HG03469 (cell line): ENCODE measurements around the gene BCAS3.

Source experiments
- ATAC-seq: cut with Tn5 transposase; IDR thresholded peaks from one replicate; pipeline ENCODE4 v1.9.1; 2021; ENCODE audit warnings: mild to moderate bottlenecking, moderate library complexity, moderate number of reproducible peaks; ENCODE audit not compliant: unreplicated experiment

Gene BCAS3

DNA sequence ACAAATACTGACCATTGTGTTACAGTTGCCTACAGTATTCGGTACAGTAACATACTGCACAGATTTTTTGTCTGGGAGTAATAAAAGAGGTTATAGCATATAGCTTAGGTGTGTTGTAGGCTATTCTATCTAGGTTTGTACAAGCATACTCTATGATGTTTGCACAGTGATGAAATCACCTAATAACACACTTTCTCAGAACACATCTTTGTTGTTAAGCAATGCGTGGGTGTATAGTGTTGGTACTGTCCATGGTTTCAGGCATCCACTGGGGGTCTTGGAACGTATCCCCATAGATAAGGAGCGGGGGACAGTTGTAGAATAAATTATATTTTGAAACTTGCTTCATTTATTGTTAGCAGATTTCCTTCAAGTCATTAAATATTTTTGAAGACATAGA lies 428.7 kb downstream of the BCAS3 start:
- ATAC-seq, result no peak

DNA sequence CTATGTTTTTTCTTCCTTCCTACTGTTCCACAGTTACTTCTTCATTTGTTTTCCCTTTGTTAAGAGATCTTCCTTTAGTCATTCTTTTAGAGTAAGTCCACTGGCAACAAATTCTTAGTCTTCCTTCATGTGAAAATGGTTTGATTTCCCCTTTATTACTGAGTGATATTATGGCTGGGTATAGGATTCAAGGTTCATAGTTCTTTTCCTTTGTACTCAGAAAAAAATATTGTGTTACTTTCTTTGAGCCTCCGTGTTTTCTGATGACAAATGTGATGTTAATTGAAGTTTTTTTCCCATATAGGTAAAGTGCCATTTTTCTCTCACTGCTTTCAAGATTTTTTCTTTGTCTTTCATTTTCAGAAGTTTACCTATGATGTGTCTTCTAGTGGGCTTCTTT lies 438.9 kb downstream of the BCAS3 start:
- no peak for ATAC-seq

DNA sequence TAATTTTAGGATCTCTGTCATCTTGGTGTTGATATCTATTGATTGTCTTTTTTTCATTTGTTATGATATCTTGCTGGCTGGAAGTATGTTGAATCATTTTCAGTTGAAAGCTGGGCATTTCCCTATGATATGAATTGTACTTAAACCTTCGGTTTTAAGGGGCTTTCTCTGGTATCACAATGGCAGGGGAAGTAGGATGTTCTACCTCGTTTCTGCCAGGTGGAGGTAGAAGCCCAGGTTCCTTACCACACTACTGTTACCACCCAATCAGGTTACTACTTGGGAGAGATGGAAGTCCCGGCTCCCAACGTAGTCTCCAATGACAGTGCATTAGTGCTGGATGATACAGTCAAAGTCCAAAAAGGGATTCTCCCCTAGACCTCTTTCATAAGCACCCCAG lies 440.3 kb downstream of the BCAS3 start:
- no peak for ATAC-seq

DNA sequence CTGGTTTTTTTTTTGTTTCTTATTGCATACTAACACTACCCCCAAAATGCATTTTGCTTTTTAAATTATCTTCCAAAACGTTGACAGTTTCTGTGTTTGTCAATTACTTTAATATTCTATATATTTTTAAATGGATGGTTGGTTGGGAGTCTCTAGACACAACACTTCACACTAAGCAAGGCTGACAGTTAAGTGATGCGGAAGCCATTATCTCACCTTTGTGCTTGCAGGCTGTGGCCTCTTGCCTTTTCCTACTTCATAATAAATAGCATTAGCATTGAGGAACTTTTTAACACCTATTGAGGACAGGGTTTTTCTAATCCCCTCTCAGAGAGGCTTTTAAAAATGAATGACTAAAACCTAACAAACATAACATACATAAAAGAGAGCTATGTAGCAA lies 441.2 kb downstream of the BCAS3 start:
- no peak for ATAC-seq

DNA sequence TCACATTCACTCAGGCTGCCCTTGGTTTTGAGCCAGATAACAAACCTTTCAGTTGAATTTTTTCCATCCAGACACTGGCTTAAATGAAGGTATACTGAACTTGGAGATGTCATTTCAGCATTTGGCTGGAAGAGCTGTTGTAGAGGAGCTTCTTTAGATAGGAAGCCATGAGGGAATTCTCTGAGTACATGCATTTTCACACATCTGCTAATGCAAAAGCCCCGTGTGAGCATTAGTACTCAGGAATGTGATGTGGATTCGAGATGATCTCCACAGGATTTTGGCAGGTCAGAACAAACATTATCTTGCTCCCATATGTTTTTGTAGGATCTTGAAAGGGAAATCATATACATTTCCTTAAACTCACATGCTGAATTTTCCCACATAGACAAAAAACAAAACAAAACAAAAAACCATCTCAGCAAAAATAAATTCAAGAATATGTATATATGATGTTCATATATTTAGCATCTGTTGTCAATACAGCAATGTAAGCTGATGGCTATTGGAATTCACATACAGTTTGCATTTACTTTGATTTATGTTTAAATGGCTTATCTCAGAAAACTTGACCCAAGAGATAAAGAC lies 444.8 kb downstream of the BCAS3 start:
- ATAC-seq, result no peak

DNA sequence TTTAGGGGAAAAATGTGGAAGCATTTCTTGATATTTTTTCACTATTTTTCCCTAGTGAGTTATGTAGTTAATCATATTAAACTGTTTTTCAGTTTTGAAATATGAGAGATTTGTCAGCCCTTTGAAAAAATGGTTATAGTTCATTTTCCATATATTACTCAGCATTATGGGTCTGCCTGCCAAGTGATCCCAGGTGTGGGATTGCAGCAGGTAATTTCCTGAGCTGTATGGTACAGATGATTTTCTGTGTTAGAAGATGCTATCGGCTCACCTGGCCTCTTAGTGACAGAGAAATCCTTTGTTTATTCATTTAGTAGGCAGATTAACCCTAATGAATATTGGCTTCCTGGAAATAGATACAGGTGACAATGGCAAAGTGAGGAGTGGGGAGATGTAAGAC lies 446.9 kb downstream of the BCAS3 start:
- no peak for ATAC-seq

DNA sequence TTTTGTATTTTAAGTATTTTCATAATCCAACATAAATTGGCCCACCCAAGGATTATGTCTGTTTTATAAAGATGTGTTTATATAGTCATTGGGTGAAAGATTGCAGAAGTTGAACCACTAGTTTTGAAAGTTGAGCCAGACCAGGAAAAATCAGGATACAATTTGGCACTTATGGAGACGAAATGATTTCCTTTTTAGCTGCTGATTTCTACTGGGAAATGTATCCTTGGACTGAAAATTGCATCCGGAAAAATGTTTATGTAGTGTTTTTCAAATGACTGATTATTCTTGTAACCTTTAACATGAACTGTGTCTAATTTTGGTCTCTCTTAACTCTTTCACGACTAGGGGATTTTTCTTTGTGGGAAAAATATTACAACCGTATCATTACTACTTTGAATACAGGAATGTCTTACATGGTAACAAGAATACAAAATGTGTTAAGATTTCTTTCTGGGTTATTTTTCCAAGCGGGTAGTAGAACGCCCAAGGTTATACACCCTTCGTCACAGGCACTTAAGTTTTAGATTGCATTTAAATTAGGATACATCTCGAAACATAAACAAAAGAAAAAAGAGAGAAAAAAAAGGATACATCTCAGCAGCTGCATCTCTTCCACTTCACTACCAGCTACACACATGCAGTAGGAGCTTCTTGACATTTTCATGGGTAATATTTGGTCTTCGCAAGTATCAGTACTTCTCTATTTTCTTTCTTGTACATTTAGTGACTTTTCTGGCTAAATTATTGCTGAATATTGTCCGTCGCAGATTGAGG lies 449.0 kb downstream of the BCAS3 start:
- no peak for ATAC-seq

DNA sequence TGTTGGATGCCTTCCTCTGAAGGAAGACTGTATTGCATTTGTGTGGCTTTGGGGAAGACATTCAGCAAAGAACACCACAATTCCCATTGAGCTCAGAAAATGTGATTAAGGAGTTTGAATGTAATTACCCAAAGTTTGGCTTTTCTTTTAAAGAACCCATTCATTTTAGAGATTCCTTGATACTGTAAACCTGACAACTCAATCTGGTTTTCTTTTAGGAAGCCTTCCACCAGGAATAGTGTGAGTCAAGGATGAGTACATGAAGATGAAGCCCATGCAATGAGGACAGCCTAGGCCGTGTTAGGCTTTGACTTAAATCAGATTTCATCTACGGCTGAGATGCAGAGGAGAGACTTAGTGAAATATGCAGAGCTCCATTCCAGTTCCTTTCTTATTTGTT lies 450.3 kb downstream of the BCAS3 start:
- ATAC-seq, result no peak

DNA sequence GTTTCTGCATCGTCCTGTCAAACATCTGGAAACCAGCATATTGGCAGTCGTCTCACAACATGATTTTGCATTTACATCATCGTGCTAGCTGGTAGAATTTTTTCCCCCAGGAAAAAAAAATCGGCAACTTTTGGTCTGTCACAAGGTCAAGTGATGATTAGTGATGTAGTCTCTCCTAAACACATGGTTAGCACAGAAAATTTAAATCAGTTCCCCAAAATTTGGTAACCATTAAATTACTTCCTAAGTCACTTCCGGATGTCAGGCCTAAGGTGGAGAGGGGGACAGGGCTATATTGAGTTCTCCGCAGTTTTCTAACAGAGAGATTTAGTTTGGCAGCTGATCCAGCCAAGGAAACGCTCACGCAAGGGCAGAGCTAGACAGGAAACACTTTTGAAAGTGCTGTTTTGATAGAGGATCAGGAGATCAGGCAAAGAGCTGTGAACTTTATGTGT lies 451.0 kb downstream of the BCAS3 start:
- no peak for ATAC-seq

DNA sequence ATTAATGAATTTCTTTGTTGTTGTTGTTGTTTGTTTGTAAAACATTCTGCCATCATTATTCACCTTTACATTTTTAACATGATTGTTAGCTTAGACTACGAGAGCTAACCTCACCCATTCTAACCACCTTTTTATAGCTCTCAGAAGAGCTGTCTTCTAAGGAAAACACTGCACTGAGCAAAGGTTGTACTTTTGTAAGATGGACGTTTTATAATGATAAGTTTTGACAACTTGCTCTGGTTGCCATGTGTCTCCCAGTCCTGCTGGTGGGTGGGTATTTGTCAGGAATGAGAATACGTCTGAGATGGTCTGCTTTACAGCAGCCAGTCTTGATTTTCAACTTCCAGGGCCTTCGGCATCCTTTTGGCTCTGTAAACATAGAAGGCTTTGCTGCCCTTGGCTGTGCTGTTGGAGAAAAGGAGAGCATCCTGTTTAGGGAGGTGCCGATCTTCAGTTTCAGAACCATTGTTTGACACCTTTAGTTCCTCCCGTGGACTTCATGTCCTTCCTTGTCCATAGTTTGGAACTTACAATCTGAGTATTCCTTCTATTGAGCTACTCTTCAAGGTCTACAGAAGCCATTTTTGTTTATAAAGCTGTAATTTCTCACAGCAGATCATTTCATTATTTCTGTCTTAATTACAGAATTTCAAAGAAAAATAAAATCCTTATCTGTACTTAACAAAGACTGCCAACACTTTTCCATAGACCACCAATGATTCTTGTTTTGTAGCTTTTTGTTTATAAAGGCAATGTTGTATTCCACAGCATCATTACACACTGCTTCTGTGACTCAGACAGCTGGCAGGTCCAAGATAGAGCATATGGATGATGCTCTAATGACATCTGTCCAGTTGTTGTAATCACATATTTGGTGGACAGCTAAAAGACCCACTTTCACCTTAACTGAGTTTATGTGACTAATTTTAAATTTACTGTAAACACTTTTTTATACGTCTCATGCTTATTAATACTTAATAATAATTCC lies 451.9 kb downstream of the BCAS3 start:
- no peak for ATAC-seq

DNA sequence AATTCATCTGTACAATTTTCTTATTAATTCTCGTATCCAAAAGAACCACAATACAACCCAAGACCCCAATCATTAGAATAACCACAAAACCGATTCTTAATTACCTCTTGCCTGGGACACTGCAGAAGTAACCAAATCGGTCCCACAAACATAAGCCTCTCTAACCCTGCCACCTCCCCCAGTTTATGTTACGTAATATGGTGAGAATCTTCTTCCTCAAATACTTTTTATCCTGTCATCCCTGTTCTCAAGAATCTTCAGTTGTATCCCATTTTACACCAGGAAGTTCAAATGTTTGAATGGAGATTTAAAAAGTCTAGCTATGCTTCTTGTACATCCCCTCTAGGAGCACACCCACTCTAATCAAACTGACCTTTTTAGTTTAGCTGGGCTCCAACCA lies 452.7 kb downstream of the BCAS3 start:
- ATAC-seq, result no peak

DNA sequence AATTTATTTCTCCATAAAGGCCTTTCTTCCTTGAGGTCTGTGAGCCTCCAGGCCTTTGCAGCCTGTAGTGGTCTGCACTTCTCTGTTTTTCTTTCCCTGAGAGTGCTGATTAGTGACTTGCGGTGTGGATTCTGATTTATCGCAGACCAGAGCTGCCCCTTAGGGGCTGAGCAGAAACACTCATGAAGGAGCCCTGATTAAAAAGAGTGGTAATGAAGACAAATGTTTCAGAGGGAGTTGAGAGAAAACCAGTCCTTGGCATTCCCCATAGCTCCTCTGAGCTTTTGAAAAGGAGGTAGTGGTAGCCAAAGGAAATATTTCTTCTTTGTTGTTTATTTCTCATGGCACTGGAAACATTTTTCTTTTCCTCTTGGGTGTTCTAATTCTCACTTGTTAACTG lies 453.9 kb downstream of the BCAS3 start:
- ATAC-seq, result no peak

DNA sequence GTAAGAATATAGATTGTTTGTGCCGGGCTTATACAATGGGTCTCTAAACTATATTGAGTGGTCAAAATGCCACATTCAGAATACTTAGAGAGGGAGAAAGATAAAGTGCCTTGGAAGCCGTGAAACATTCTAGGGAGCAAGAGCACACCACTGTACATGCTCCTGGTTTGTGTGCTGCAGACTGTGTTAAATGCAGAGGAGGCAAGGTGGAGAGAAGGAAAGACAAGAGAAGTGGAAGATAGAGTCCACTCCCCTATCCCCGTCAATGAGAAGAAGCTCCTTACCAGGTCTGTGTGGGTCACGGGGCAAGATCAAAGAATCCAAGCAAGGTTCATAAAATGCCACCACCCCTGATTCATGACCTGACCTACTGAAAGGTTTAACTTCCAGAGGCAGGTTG lies 454.9 kb downstream of the BCAS3 start:
- ATAC-seq, result no peak

DNA sequence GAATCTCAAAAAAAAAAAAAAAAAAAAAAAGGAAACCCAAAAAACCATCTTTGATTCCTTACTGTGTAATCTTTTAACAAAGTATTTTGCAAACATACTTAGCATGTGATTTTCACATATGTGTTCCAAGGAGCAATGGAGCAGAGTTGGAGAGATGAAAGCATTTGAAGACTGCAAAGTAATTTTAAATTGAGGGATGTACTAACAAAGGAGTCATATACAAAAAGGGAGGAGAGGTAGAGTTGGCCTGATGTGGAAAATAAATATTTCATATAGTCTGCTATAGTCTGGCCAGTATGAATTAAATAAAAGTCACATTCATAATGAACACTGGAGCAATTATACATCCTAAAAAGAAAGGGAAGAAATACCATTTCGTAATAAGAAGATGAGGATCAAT lies 456.2 kb downstream of the BCAS3 start:
- no peak for ATAC-seq

DNA sequence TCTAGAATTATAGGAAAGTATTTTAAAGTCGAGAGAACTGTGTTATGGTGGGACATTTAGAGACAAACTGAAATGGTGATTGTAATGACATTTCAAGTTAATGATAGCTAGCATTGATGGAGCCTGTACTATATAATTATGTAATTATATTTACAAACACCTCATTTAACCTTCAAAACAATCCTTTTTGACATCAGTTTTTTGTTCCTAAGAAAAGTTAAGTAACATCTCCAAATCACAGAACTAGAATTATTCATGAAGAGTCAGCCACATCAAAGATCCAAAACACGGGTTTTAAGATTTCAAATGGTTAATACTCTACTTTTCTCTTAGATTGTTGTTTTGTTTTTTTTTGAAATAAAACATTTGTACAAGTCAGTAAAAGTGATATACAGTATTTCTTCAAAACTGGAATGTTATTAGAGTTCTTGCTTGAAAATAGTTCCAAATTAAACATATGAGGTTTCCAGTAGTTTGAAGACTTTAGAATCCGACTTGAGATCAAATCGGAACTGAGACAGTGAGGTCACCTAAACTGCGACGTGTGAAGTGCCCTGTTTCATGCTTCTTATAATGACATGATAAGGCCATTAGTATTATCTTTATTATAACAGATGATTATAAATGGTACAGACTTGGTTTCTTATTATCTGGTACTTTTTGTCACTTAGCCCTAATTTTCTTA lies 457.0 kb downstream of the BCAS3 start:
- ATAC-seq, result no peak

DNA sequence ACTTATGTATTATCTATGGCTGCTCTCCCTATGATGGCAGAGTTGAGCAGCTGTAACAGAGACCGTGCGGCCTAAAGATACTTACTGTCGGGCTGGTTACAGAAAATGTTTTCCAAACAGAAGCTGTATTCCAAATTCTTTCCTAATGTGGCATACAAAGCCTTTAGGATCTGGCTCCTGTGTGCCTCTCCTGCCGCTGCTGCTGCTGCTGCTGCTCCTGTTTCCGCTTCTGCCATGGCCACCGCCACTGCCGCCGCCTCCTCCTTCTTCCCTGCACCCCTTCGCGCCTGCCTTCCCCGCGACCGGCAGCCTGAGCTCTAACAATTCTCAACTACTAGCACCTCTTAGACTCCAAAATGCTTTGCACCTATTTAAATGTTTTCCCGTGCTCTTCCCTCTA lies 458.1 kb downstream of the BCAS3 start:
- no peak for ATAC-seq

DNA sequence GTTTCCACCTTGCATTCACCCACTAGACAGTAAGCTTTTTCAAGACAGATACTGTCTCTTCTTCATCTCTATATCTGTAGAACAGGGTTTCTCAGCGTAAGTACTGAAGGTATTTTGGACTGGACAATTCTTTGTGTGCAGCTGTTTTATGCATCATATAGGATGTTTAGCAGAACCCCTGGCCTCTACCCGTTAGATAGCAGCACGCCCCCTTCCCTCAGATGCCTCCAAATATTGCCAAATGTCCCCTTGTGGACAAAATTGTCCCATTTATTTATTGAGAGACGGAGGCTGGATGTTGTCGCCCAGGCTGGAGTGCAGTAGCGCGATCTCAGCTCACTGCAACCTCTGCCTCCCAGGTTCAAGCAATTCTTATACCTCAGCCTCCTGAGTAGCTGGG lies 458.6 kb downstream of the BCAS3 start:
- ATAC-seq, result no peak

DNA sequence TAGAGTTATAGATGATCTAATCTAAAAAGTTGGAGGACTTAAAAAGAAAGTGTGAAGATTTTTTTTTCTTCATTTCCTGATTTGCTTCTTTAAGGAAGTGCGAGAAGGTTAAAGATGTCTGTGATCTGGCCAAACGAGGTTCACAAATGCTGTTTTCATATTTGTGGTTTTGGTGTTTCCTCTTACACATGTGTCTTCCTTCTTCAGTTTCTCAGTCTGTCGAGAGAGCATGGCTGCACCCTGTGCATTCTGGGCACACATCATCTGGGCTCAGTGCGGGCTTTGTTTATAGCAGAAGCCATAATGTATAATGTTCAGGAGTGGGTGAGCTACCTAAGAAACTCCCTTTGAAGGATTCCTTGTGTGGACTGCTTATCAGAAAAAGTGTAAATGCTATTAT lies 461.6 kb downstream of the BCAS3 start:
- ATAC-seq, result peak; percentile 98

DNA sequence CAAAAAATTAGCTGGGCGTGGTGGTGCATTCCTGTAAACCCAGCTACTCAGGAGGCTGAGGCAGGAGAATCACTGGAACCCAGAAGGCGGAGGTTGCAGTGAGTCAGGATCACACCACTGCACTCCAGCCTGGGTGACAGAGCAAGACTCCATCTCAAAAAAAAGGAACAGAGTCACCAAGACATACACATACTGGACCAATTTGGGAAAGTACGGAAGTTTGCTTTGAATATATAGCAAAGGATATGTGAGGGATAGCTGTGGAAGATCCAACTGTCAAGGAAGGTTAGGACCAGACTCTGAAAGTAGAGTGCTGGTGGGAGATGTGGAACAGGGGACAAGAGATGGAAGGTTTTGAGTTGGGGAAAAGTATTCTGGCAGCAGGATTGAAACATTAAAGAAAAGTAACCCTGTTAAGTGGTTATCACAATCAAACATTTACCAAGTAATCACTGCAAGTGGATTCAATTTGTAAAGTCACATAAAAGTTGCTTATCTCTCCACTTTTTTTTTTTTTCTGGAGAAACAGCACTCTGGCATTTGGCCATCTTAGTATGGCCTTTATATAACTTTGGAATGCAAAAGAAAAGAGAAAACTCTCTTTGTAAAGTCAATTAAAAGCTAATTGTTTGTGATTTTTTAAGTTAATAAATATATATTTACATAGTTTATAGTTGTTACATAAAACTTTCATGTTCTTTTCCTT lies 462.6 kb downstream of the BCAS3 start:
- ATAC-seq, result no peak

DNA sequence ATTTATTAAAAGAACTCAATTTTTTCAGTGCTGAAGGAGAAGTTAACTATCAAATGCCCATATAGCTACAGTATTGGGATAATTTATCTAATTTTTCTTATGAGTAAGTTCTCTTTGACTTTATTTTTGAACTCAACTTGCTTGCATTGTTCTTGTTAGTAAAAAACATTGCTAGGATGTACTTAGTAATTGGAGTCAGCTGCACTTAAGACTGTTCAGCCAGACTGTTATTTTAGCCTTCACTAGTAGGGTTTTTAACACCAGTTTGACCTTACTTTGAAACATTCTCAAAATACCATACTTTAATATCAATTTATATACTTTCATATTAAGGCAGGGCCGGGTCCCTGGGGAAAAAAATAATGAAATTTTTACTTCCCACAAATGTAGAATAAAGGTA lies 465.4 kb downstream of the BCAS3 start:
- ATAC-seq, result no peak
